HG02973 (cell line): ENCODE measurements around the gene MEG3.

Source experiments
- ATAC-seq: cut with Tn5 transposase; IDR thresholded peaks from one replicate; pipeline ENCODE4 v1.9.1; 2021; ENCODE audit warnings: moderate library complexity; ENCODE audit not compliant: unreplicated experiment

Gene MEG3

GRCh38 chr14:100894416-100894815, 68.5 kb downstream of the MEG3 start:
- ATAC-seq = no peak

- no peak for ATAC-seq
These were observed 69.5 kb downstream of the MEG3 start for GRCh38 chr14:100895411-100895810.

- ATAC-seq = no peak
These were observed 70.6 kb downstream of the MEG3 start for GRCh38 chr14:100896369-100897060.

- no peak for ATAC-seq
These were observed 72.5 kb downstream of the MEG3 start for GRCh38 chr14:100898465-100898864.

GRCh38 chr14:100898935-100899883, 73.3 kb downstream of the MEG3 start:
- no peak for ATAC-seq

- ATAC-seq = no peak
These were observed 74.2 kb downstream of the MEG3 start for GRCh38 chr14:100899884-100900771.

GRCh38 chr14:100900837-100901390, 75.0 kb downstream of the MEG3 start:
- no peak for ATAC-seq

GRCh38 chr14:100901391-100902183, 75.7 kb downstream of the MEG3 start:
- no peak for ATAC-seq

- ATAC-seq = no peak
These were observed 76.6 kb downstream of the MEG3 start for GRCh38 chr14:100902295-100903133.

- ATAC-seq = no peak
These were observed 77.2 kb downstream of the MEG3 start for GRCh38 chr14:100903134-100903468.

GRCh38 chr14:100903672-100904185, 77.8 kb downstream of the MEG3 start, which contains the start of gene RTL1:
RTL1 (minus strand) TSS chr14:100903722; CDS start chr14:100884788, 18,934 bp downstream.
- ATAC-seq = no peak

GRCh38 chr14:100904307-100905087, 78.6 kb downstream of the MEG3 start:
- no peak for ATAC-seq

GRCh38 chr14:100905166-100905565, 79.2 kb downstream of the MEG3 start:
- ATAC-seq = no peak

GRCh38 chr14:100906420-100906819, 80.5 kb downstream of the MEG3 start:
- ATAC-seq = no peak

GRCh38 chr14:100907240-100907639, 81.3 kb downstream of the MEG3 start:
- ATAC-seq = no peak

- ATAC-seq = no peak
These were observed 83.5 kb downstream of the MEG3 start for GRCh38 chr14:100909439-100909838.
